HG03103 (cell line): ENCODE results near the gene REN.
A peak's percentile ranks its signal among the peaks of the same experiment; 100 is the strongest.

Experiments
- ATAC-seq: cut with Tn5 transposase; IDR thresholded peaks from one replicate; pipeline ENCODE4 v1.9.1; 2021; ENCODE audit warnings: low read depth; ENCODE audit not compliant: unreplicated experiment

The REN gene

GRCh38 chr1:204192046-204192445, 25.9 kb upstream of the REN start:
- ATAC-seq: no peak

DNA sequence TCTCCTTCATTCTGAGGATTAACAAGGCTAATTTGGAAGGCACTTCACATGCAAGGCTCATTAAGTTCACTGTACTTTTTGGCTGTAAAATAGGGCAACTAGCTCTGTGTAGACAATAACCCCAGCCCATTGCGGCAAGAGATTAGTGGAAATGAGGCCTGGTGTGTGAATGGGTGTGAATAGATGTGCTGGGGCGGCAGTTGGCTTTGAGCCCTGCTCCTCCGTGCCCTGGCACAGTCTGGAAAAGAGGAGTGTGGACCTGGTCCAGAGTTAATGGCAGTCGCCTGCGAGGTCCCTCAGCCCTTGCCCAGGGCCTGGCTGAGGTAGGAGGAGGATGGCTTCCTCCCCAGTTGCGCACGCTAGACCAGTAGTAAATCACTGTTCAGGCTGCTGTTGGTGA, 25.3 kb upstream of the REN start:
- no peak for ATAC-seq

- ATAC-seq: no peak
Measured at GRCh38 chr1:204190212-204191211, 24.4 kb upstream of the REN start.

GRCh38 chr1:204188959-204189639, 23.0 kb upstream of the REN start:
- no peak for ATAC-seq

- ATAC-seq: no peak
Measured at GRCh38 chr1:204186597-204186996, 20.5 kb upstream of the REN start.

- ATAC-seq: no peak
Measured at GRCh38 chr1:204181116-204181515, 15.0 kb upstream of the REN start.

- no peak for ATAC-seq
Measured at GRCh38 chr1:204180133-204180532, 14.0 kb upstream of the REN start.

DNA sequence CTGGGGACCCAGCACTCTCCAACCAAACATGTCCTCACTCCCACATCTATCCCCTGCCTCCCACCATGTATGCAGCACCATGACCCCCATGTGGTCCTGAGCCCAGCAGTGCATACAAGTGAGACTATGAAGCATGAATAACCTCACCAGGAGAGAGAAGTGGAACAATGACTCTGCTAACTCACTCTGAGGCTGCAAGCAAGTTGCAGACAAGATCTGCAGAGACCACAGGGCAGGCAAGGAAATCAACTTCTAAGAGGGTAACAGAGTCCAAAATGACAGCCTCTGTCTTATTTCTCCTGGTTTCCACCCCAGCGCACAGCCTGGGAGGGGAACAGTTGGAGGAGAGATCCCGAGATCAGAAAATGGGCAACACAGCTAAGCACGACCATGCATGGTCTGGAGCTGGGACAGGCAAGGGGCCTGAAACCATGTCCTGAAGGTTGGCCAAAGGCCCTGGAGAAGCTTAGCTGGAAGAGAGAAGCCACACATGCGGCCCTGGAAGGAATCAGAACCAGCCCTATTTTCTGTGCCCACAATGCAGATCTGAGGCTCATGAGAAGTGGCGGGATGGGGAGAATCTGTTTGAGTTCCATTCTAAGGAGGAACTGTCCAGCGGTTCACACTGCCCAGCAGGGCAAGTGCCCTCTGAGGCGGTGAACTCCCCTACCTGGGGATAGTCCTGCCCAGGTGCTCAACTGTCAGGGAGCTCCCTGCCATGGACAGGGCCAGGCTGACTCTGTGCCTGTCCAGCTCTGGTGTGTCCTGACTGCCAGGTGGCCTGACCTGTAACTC, 12.5 kb upstream of the REN start:
- ATAC-seq: no peak

DNA sequence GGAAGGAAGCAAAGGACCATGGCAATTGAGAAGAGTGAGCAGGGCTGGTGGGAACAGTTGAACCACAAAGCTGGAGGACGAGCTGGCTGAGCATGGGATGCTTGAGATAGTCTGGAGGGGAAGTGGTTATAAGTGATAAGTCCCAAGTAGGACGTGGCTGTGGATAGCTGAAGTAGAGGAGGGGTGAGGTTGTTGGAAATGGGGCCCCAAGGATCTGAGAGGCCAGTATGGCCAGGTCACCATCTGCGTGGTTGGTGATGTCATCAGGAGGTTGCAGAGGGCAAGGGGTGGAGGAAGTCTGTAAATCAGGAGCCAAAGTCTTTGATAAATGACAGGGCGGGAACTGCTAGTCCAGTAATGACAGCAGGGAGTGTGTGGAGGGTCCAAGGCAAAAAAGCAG, 11.0 kb upstream of the REN start:
- no peak for ATAC-seq

- ATAC-seq: no peak
Measured at GRCh38 chr1:204176049-204176448, 9.9 kb upstream of the REN start.

DNA sequence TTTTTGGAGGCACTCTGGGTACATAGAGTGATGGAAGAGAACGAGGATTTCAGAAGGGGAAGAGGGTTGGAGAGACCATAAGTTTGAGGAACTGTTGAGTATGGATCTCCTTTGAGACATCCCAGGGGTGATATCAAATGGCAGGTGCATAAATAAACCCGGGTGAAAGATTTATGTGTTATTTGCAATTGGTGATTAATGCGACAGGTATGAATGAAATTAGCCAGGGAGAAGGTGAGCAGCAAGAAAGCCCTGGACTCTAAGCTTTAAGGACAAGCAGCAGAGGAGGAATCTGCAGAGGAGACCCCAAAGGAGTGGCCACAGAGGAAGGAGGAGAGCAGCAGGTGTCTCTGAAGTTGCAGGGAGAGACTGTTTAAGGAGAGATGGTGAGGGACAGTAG, 8.8 kb upstream of the REN start:
- no peak for ATAC-seq

GRCh38 chr1:204172404-204173029, 6.4 kb upstream of the REN start:
- ATAC-seq: no peak

- ATAC-seq: no peak
Measured at GRCh38 chr1:204171751-204172178, 5.6 kb upstream of the REN start.

DNA sequence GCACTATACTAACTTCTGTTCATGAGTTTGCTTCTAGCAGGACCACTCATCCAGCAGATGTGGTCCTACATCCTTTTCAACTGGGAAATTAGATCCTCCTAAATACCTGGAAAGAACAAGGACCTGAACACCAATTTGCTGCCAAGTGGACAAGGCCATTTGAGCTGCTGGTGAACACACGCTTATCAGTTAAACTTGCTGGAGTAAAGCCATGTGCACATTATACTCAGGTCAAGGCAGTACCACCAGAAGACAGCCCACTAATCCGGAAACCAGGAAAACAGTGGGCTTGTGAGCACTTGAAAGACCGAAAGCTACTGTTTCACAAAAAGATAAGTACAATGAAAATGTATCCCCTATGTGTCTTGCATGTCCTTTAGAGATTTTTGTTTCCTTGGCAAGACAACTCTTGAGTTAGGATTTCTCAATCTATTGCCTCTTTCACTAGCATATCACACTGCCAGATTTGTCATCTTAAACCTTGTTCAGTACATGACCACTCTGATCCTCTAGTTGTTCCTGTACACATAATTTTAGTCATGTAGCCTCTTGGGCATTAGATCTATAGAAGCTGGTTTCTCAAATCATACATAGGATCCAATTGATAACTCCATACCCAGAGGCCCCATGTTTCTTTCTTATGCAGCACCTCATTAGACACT, 4.5 kb upstream of the REN start:
- ATAC-seq: no peak

- ATAC-seq: no peak
Measured at GRCh38 chr1:204169858-204170257, 3.7 kb upstream of the REN start.

DNA sequence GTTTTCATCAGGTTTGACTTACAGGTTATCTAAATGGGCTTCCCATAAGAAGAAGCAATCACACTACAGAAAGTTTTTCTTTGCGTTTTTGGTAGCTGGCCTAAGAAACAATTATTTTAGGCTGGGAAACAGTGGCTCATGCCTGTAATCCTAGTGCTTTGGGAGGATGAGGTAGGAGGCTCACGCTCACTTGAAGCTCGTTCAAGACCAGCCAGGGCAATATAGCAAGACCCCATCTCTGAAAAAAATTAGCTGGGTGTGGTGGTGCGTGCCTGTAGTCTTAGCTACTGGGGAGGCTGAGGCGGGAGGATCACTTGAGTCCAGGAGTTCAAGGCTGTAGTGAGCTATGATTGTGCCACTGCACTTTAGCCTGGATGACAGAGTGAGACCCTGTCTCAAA, 1.6 kb upstream of the REN start:
- ATAC-seq: no peak

GRCh38 chr1:204162494-204163074, 3.6 kb downstream of the REN start:
- peak; percentile 60 for ATAC-seq

DNA sequence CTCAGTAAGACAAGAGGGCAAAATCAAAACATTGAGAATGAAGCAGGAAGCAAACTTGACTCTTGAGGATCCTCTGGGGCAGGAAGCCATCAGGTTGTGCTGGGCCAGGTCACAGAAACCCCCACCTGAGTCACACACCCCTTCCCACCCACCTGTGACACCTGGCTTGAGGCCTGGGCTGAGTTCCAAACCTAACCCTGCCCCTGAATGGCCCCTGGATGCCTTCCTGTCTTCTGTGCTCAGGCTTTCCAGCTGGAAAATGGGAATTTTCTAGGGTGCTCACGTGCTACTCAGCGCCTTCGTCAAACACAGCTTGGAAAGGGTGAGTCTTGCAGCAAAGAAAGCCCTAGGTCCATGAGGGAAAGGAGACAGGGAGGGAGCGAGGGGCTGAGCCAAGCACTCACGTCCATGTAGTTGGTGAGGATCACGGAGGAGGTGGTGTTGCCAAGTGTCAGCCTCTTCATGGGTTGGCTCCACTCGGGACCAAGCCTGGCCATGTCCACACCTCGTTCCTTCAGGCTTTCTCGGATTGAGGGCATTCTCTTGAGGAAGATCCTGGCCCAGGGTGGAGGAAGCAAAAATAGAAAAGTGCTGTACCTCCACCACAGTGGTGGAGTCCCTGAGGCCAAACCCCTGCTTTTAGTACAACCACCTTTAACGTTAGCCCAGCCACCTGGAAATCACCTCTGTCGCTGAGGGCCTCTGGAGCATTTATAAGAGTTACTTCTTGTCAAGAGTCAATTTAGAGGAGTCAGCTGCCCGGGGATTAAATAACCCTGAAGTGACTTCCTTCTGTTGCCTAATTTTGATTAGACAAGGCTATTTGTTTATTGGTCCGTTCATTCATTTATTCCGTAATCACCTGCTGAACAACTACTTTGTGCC, 4.3 kb downstream of the REN start:
- ATAC-seq: no peak

DNA sequence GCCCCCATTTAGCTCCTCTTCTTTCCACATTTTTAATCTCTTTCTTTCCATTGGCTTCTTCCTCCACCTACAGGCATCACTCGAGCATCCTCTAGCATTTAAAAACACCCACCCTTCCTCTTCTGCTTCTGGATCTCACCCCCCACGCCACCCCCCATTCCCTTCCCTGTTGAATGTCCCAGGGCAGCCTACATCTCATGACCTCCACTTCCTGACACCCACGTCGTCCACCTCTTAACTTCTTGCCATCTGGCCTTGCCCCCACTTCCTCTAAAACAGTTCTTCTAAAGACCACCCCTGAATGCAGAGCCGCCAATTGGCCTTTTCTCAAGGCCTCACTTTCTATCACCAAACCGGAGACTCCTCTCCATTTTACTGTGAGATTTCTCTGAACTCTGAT, 8.2 kb downstream of the REN start:
- no peak for ATAC-seq
